Measurements from ENCODE around the gene ZNF385B.

- no peak for TF ChIP-seq CTCF (IDR thresholded peaks at IDR 0.05)
- TF ChIP-seq POLR2A (IDR thresholded peaks at IDR 0.05), result no peak
Measured at GRCh38 chr2:179569831-179570233, 291.6 kb downstream of the ZNF385B start.

Data from heart left ventricle (tissue), 13 donors.